WTC11 (cell line): ENCODE data around the gene GPATCH4. TPM values are rescaled to one million over a fixed set of nuclear protein-coding genes. Genes with fewer than 3 reads are reported as not detected.
A peak's percentile ranks its signal among the peaks of the same experiment; 100 is the strongest.

Source experiments
- ATAC-seq: fragments of 200-7000 bp; cut with Tn5 transposase; 2 replicates; pipeline ENCODE4 v1.10.0; 2021; ENCODE audit warnings: mild to moderate bottlenecking, moderate library complexity
- CTCF ChIA-PET: fragments of 300-600 bp; sonication (Branson Sonifier 250); formaldehyde crosslinking; loops from one replicate; lab custom pipeline; 2021; ENCODE audit warnings: antibody characterized with exemption; lab: Charles Lee
- POLR2A ChIA-PET: fragments of 350-600 bp; sonication (Branson Sonifier 250); formaldehyde crosslinking; loops from one replicate; lab custom pipeline; 2021; ENCODE audit warnings: antibody characterized with exemption; lab: Charles Lee
- DNase-seq: peaks from one replicate; pipeline ENCODE4 v3.0.0; 2021; ENCODE audit warnings: low spot score
- H3K27ac Mint-ChIP-seq: 2 replicates; pipeline ENCODE4 v1.8.0; 2021; ENCODE audit warnings: mixed read lengths
- H3K27me3 Mint-ChIP-seq: 2 replicates; pipeline ENCODE4 v1.8.0; 2021; ENCODE audit warnings: low read depth, mild to moderate bottlenecking, moderate library complexity, mixed read lengths
- H3K36me3 Mint-ChIP-seq: 2 replicates; pipeline ENCODE4 v1.8.0; 2021; ENCODE audit warnings: mixed read lengths
- H3K4me1 Mint-ChIP-seq: 2 replicates; pipeline ENCODE4 v1.8.0; 2022; ENCODE audit warnings: mixed read lengths
- H3K4me3 Mint-ChIP-seq: 2 replicates; pipeline ENCODE4 v1.8.0; 2021; ENCODE audit warnings: mild to moderate bottlenecking, moderate library complexity, mixed read lengths
- H3K9me3 Mint-ChIP-seq: 2 replicates; pipeline ENCODE4 v1.8.0; 2021; ENCODE audit warnings: mixed read lengths
- ATF1 ChIP-seq: sonication (generic); formaldehyde crosslinking; IDR thresholded peaks from 2 replicates; pipeline ENCODE4 v1.8.1; 2023; ENCODE audit warnings: mild to moderate bottlenecking, moderate library complexity, missing genetic modification reagents
- CBFB ChIP-seq: sonication (generic); formaldehyde crosslinking; IDR thresholded peaks from 2 replicates; pipeline ENCODE4 v1.8.1; 2022; ENCODE audit warnings: mild to moderate bottlenecking, low read depth, missing genetic modification reagents
- CREM ChIP-seq: sonication (generic); formaldehyde crosslinking; IDR thresholded peaks from 2 replicates; pipeline ENCODE4 v1.8.1; 2022; ENCODE audit warnings: mild to moderate bottlenecking, missing genetic modification reagents, moderate library complexity
- ELF4 ChIP-seq: sonication (generic); formaldehyde crosslinking; IDR thresholded peaks from 2 replicates; pipeline ENCODE4 v1.8.1; 2022; ENCODE audit warnings: low read depth, mild to moderate bottlenecking, moderate library complexity, missing genetic modification reagents
- GTF2I ChIP-seq: fragments of 250-450 bp; sonication (Bioruptor Pico); conservative IDR thresholded peaks from 2 replicates; pipeline ENCODE4 v1.4.0; 2021; ENCODE audit warnings: mild to moderate bottlenecking
- JAZF1 ChIP-seq: fragments of 250-450 bp; sonication (Bioruptor Pico); IDR thresholded peaks from 2 replicates; pipeline ENCODE4 v1.9.0; 2021; ENCODE audit warnings: moderate library complexity, mild to moderate bottlenecking, inconsistent platforms
- NFYB ChIP-seq: sonication (generic); formaldehyde crosslinking; conservative IDR thresholded peaks from 2 replicates; pipeline ENCODE4 v1.8.0; 2022; ENCODE audit warnings: low read depth, missing genetic modification reagents
- NR2C2 ChIP-seq: sonication (generic); formaldehyde crosslinking; IDR thresholded peaks from 2 replicates; pipeline ENCODE4 v1.8.0; 2022; ENCODE audit warnings: mild to moderate bottlenecking, missing genetic modification reagents
- RELA ChIP-seq: sonication (generic); formaldehyde crosslinking; IDR thresholded peaks from 2 replicates; pipeline ENCODE4 v1.8.1; 2022; ENCODE audit warnings: missing genetic modification reagents, mild to moderate bottlenecking, borderline replicate concordance
- RORB ChIP-seq: fragments of 250-450 bp; sonication (Bioruptor Pico); IDR thresholded peaks from 2 replicates; pipeline ENCODE4 v1.9.0; 2021; ENCODE audit warnings: mild to moderate bottlenecking
- SOX15 ChIP-seq: fragments of 250-450 bp; sonication (Bioruptor Pico); IDR thresholded peaks from 2 replicates; pipeline ENCODE4 v1.9.0; 2021; ENCODE audit warnings: mild to moderate bottlenecking
- ZNF121 ChIP-seq: sonication (generic); formaldehyde crosslinking; IDR thresholded peaks from 2 replicates; pipeline ENCODE4 v1.8.0; 2023; ENCODE audit warnings: missing genetic modification reagents
- ZNF232 ChIP-seq: sonication (generic); formaldehyde crosslinking; IDR thresholded peaks from 2 replicates; pipeline ENCODE4 v1.8.0; 2022; ENCODE audit warnings: mild to moderate bottlenecking, missing genetic modification reagents
- ZNF396 ChIP-seq: fragments of 250-450 bp; sonication (Bioruptor Pico); IDR thresholded peaks from 2 replicates; pipeline ENCODE4 v1.8.0; 2021; ENCODE audit warnings: mild to moderate bottlenecking, moderate library complexity, borderline replicate concordance
- ZNF423 ChIP-seq: fragments of 250-450 bp; sonication (Bioruptor Pico); IDR thresholded peaks from 2 replicates; pipeline ENCODE4 v2.1.2; 2022; ENCODE audit warnings: mild to moderate bottlenecking, moderate library complexity
- ZNF671 ChIP-seq: fragments of 250-450 bp; sonication (Bioruptor Pico); IDR thresholded peaks from 2 replicates; pipeline ENCODE4 v1.8.0; 2021; ENCODE audit warnings: mild to moderate bottlenecking
- total RNA-seq: library from RNA; stranded (reverse); gene quantifications from 3 replicates; pipeline ENCODE4 v1.2.3, GENCODE V29; 2021
- TF ChIP-seq, protein P1 (sequence below): sonication (generic); formaldehyde crosslinking; IDR thresholded peaks from 2 replicates; pipeline ENCODE4 v1.8.0; 2023; ENCODE audit warnings: mild to moderate bottlenecking, missing genetic modification reagents
- TF ChIP-seq, protein P2 (sequence below): fragments of 250-450 bp; sonication (Bioruptor Pico); IDR thresholded peaks from 2 replicates; pipeline ENCODE4 v1.9.0; 2021; ENCODE audit warnings: mild to moderate bottlenecking
- TF ChIP-seq, protein P3 (sequence below): sonication (generic); formaldehyde crosslinking; IDR thresholded peaks from 2 replicates; pipeline ENCODE4 v1.8.1; 2023; ENCODE audit warnings: mild to moderate bottlenecking, missing genetic modification reagents
- TF ChIP-seq, protein P4 (sequence below): sonication (generic); formaldehyde crosslinking; IDR thresholded peaks from 2 replicates; pipeline ENCODE4 v1.8.1; 2022; ENCODE audit warnings: missing genetic modification reagents, borderline replicate concordance

The GPATCH4 gene
- total RNA-seq, 1 experiment from 2014 or later: 50.1 TPM

DNA sequence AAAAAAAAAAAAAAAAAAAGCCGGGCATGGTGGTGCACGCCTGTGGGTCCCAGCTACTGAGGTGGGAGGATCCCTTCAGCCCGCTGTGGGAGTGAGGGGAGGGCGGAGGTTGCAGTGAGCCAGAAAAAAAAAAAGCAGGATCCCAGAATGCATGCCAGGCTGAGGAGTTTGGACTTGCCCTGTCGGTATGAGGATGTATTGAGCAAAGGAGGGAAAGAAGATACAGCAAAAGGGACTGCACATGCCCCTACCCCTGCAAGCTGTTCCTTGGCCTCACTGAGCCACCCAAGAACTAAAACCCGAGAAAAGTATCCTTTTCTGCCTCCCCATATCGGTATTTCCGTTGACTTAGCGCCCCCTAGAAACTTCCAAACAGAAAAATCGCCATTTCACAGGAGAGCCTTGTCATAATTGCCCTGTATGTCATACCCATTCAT lies 1.3 kb upstream of the GPATCH4 start:
- TF ChIP-seq, protein P1, sequence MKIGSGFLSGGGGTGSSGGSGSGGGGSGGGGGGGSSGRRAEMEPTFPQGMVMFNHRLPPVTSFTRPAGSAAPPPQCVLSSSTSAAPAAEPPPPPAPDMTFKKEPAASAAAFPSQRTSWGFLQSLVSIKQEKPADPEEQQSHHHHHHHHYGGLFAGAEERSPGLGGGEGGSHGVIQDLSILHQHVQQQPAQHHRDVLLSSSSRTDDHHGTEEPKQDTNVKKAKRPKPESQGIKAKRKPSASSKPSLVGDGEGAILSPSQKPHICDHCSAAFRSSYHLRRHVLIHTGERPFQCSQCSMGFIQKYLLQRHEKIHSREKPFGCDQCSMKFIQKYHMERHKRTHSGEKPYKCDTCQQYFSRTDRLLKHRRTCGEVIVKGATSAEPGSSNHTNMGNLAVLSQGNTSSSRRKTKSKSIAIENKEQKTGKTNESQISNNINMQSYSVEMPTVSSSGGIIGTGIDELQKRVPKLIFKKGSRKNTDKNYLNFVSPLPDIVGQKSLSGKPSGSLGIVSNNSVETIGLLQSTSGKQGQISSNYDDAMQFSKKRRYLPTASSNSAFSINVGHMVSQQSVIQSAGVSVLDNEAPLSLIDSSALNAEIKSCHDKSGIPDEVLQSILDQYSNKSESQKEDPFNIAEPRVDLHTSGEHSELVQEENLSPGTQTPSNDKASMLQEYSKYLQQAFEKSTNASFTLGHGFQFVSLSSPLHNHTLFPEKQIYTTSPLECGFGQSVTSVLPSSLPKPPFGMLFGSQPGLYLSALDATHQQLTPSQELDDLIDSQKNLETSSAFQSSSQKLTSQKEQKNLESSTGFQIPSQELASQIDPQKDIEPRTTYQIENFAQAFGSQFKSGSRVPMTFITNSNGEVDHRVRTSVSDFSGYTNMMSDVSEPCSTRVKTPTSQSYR (CRISPR knock-in tag): no peak
- 0 out of 2 replicates have a peak, but pooled peaks have one; percentile 2 for TF ChIP-seq ZNF423 (CRISPR knock-in tag)
- TF ChIP-seq, all 79 proteins: peak for 1
- Mint-ChIP-seq H3K9me3 (no peaks in the 10 kb centered on the region), H3K27ac (0 out of 2 replicates have a peak overlapping the region, but pooled peaks have one; percentile 49), H3K36me3 (peaks cover 17% of the 10 kb centered on the region), H3K4me3 (peak overlapping the region; percentile 94), H3K27me3 (no peaks in the 10 kb centered on the region), H3K4me1 (peaks cover 13% of the 10 kb centered on the region)
- CTCF ChIA-PET: interaction anchor here (0.6 to 5.5 kb wide), 16 partner anchors 10 to 157 kb away, joined by 3 to 27 read pairs (median 6); partner anchors contain the start of genes BCAN, HAPLN2, NAXE and TTC24
- POLR2A ChIA-PET: interaction anchor here (1.8 kb wide), 1 partner anchor 11 kb away, joined by 6 read pairs; the partner anchor contains the start of gene NAXE
- ATAC-seq (peak; percentile 24), DNase-seq (no peak)

DNA sequence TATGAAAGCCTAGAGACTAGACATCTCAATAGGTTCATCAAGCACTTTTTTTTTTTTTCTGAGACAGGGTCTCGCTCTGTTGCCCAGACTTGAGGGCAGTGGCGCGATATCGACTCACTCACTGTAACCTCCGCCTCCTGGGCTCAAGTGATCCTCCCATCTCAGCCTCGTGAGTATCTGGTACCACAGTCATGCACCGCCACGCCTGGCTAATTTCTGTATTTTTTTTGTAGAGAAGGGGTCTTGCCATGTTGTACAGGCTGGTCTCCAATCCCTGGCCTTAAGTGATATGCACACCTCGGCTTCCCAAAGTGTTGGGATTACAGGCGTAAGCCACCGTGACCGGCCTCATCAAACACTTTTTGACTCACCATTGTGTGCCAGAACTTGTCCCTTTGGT lies 613 bp upstream of the GPATCH4 start:
- Mint-ChIP-seq H3K36me3 (peaks cover 22% of the 10 kb centered on the region), H3K27me3 (no peaks in the 10 kb centered on the region), H3K27ac (peak overlapping the region; percentile 98), H3K9me3 (no peaks in the 10 kb centered on the region), H3K4me3 (peak overlapping the region; percentile 94), H3K4me1 (peaks cover 13% of the 10 kb centered on the region)
- ChIA-PET POLR2A (interaction anchor here (0.5 to 1.8 kb wide), 2 partner anchors 10 to 101 kb away, joined by 3 to 6 read pairs; partner anchors contain the start of genes MEF2D and NAXE), CTCF (interaction anchor here (0.6 to 5.5 kb wide), 19 partner anchors 10 to 156 kb away, joined by 3 to 27 read pairs (median 6); partner anchors contain the start of genes BCAN, HAPLN2, NAXE and TTC24)
- ATAC-seq (peak; percentile 4; the same call in 1 of the 2 replicates), DNase-seq (no peak)
- TF ChIP-seq ZNF121 (peak; percentile 88), ZNF671 (CRISPR knock-in tag) (no peak), CBFB (CRISPR knock-in tag) (no peak), NFYB (CRISPR knock-in tag) (no peak), GTF2I (CRISPR knock-in tag) (no peak), RORB (no peak)
- TF ChIP-seq, protein P2, sequence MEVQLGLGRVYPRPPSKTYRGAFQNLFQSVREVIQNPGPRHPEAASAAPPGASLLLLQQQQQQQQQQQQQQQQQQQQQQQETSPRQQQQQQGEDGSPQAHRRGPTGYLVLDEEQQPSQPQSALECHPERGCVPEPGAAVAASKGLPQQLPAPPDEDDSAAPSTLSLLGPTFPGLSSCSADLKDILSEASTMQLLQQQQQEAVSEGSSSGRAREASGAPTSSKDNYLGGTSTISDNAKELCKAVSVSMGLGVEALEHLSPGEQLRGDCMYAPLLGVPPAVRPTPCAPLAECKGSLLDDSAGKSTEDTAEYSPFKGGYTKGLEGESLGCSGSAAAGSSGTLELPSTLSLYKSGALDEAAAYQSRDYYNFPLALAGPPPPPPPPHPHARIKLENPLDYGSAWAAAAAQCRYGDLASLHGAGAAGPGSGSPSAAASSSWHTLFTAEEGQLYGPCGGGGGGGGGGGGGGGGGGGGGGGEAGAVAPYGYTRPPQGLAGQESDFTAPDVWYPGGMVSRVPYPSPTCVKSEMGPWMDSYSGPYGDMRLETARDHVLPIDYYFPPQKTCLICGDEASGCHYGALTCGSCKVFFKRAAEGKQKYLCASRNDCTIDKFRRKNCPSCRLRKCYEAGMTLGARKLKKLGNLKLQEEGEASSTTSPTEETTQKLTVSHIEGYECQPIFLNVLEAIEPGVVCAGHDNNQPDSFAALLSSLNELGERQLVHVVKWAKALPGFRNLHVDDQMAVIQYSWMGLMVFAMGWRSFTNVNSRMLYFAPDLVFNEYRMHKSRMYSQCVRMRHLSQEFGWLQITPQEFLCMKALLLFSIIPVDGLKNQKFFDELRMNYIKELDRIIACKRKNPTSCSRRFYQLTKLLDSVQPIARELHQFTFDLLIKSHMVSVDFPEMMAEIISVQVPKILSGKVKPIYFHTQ (CRISPR knock-in tag): no peak
- TF ChIP-seq, protein P3, sequence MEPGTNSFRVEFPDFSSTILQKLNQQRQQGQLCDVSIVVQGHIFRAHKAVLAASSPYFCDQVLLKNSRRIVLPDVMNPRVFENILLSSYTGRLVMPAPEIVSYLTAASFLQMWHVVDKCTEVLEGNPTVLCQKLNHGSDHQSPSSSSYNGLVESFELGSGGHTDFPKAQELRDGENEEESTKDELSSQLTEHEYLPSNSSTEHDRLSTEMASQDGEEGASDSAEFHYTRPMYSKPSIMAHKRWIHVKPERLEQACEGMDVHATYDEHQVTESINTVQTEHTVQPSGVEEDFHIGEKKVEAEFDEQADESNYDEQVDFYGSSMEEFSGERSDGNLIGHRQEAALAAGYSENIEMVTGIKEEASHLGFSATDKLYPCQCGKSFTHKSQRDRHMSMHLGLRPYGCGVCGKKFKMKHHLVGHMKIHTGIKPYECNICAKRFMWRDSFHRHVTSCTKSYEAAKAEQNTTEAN (CRISPR knock-in tag): no peak

DNA sequence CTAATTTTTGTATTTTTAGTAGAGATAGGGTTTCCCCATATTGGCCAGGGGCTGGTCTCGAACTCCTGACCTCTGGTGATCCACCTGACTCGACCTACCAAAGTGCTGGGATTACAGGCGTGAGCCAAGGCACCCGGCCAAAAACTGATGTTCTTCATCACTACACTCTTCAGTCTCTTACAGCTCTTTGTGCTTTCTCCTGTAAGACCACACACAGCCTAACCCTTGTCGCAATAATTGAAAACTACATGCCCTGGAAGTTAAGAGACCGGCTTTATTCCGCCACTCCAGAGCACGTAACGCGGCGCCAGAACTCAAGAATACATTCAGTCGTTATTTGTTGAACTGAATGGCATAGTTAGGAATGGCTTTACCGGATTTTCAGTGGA lies 552 bp downstream of the GPATCH4 start:
- H3K4me3 Mint-ChIP-seq: peak overlapping the region; percentile 94
- no peak for TF ChIP-seq ZNF396 (CRISPR knock-in tag)
- no peak for TF ChIP-seq CREM
- TF ChIP-seq ATF1 (CRISPR knock-in tag): no peak
- TF ChIP-seq, protein P4, sequence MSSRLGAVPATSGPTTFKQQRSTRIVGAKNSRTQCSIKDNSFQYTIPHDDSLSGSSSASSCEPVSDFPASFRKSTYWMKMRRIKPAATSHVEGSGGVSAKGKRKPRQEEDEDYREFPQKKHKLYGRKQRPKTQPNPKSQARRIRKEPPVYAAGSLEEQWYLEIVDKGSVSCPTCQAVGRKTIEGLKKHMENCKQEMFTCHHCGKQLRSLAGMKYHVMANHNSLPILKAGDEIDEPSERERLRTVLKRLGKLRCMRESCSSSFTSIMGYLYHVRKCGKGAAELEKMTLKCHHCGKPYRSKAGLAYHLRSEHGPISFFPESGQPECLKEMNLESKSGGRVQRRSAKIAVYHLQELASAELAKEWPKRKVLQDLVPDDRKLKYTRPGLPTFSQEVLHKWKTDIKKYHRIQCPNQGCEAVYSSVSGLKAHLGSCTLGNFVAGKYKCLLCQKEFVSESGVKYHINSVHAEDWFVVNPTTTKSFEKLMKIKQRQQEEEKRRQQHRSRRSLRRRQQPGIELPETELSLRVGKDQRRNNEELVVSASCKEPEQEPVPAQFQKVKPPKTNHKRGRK (CRISPR knock-in tag): no peak
- no peak for TF ChIP-seq RELA (CRISPR knock-in tag)
- TF ChIP-seq ZNF232 (CRISPR knock-in tag): no peak
- no peak for TF ChIP-seq JAZF1 (CRISPR knock-in tag)
- no peak for TF ChIP-seq RORB
- TF ChIP-seq SOX15 (CRISPR knock-in tag): no peak
- TF ChIP-seq NR2C2 (CRISPR knock-in tag): no peak
- no peak for TF ChIP-seq ELF4
- TF ChIP-seq NFYB (CRISPR knock-in tag): no peak
- TF ChIP-seq, all 79 proteins: peak for 0
- ATAC-seq: no peak
- DNase-seq: no peak
- CTCF ChIA-PET: interaction anchor here (1.0 to 1.3 kb wide), 2 partner anchors 9 to 120 kb away, joined by 3 to 5 read pairs; partner anchors contain the start of gene NAXE
- Mint-ChIP-seq H3K27me3 (no peaks in the 10 kb centered on the region), H3K4me1 (peaks cover 13% of the 10 kb centered on the region), H3K36me3 (peaks cover 33% of the 10 kb centered on the region), H3K27ac (peak overlapping the region; percentile 98), H3K9me3 (no peaks in the 10 kb centered on the region)
- POLR2A ChIA-PET: no interaction called here
